Skeletal muscle tissue (tissue), 4 donors: Measurements from ENCODE around the gene DLG2. TPM values are rescaled to one million over a fixed set of nuclear protein-coding genes. Genes with fewer than 3 reads are reported as not detected.
"Not testable (repeated sequence)": the region's sequence is repeated elsewhere in the genome, so short reads cannot be mapped to it uniquely, and the experiment has no call there.

ENCODE experiments used
- H3K27ac ChIP-seq: one replicate; pipeline ENCODE4 v1.7.0; 2013; ENCODE audit warnings: mild to moderate bottlenecking, low read depth, low read length, inconsistent platforms
- H3K27me3 ChIP-seq, 3 donors: one replicate each; pipeline ENCODE4 v1.7.0; 2013; ENCODE audit warnings: low read length in 3 of 3; ENCODE audit not compliant: control insufficient read depth in 3 of 3, insufficient read depth in 3 of 3
- H3K36me3 ChIP-seq, 3 donors: one replicate each; pipeline ENCODE4 v1.7.0; 2013; ENCODE audit warnings: low read length in 3 of 3; ENCODE audit not compliant: control insufficient read depth in 3 of 3, insufficient read depth in 3 of 3
- H3K4me1 ChIP-seq, 3 donors: one replicate each; pipeline ENCODE4 v1.7.0; 2013; ENCODE audit warnings: low read length in 3 of 3, mild to moderate bottlenecking in 3 of 3; ENCODE audit not compliant: control insufficient read depth in 3 of 3, insufficient read depth in 3 of 3
- H3K4me3 ChIP-seq, 3 donors: one replicate each; pipeline ENCODE4 v1.7.0; 2013; ENCODE audit warnings: low read length in 3 of 3
- H3K9ac ChIP-seq, 3 donors: one replicate each; pipeline ENCODE4 v1.7.0; 2013; ENCODE audit warnings: low read length in 3 of 3, mild to moderate bottlenecking in 3 of 3, moderate library complexity in 2 of 3, low read depth in 1 of 3
- H3K9me3 ChIP-seq, 3 donors: one replicate each; pipeline ENCODE4 v1.7.0; 2013; ENCODE audit warnings: low read length in 3 of 3; ENCODE audit not compliant: control insufficient read depth in 3 of 3
- total RNA-seq: library from RNA; depleted of rRNA; stranded (reverse); fragments of >200 nt; gene quantifications from one replicate; pipeline ENCODE4 v1.2.3, GENCODE V29; 2014
- donor health status: Osteomylitis.

DLG2 gene
- total RNA-seq, 1 donor from 2014 or later: 18.3 TPM

- no peaks in the 10 kb centered on the region for H3K9me3 ChIP-seq
- H3K27me3 ChIP-seq: no peaks in the 10 kb centered on the region
- H3K4me3 ChIP-seq: no peak overlapping the region
- no peaks in the 10 kb centered on the region for H3K36me3 ChIP-seq
- H3K4me1 ChIP-seq: no peaks in the 10 kb centered on the region
- no peak overlapping the region for H3K27ac ChIP-seq
- H3K9ac ChIP-seq: no peak overlapping the region
Observed at GRCh38 chr11:83464160-83464944, 2162.8 kb downstream of the DLG2 start.

GRCh38 chr11:83459798-83460197 is 2167.3 kb downstream of the DLG2 start:
- Histone ChIP-seq H3K9me3 (no peaks in the 10 kb centered on the region), H3K27ac (no peak overlapping the region), H3K4me1 (no peaks in the 10 kb centered on the region), H3K9ac (no peak overlapping the region), H3K4me3 (no peak overlapping the region), H3K27me3 (no peaks in the 10 kb centered on the region), H3K36me3 (no peaks in the 10 kb centered on the region)

GRCh38 chr11:83456566-83456965 is 2170.6 kb downstream of the DLG2 start:
- H3K9me3 ChIP-seq: no peaks in the 10 kb centered on the region
- no peak overlapping the region for H3K9ac ChIP-seq
- no peak overlapping the region for H3K4me3 ChIP-seq
- no peaks in the 10 kb centered on the region for H3K4me1 ChIP-seq
- H3K27ac ChIP-seq: no peak overlapping the region
- no peaks in the 10 kb centered on the region for H3K36me3 ChIP-seq
- no peaks in the 10 kb centered on the region for H3K27me3 ChIP-seq

GRCh38 chr11:83456075-83456474 is 2171.1 kb downstream of the DLG2 start:
- H3K36me3 ChIP-seq: no peaks in the 10 kb centered on the region
- H3K9me3 ChIP-seq: no peaks in the 10 kb centered on the region
- H3K27me3 ChIP-seq: no peaks in the 10 kb centered on the region
- H3K9ac ChIP-seq: no peak overlapping the region
- H3K4me1 ChIP-seq: no peaks in the 10 kb centered on the region
- no peak overlapping the region for H3K27ac ChIP-seq
- no peak overlapping the region for H3K4me3 ChIP-seq

GRCh38 chr11:83455356-83455755 is 2171.8 kb downstream of the DLG2 start:
- no peaks in the 10 kb centered on the region for H3K9me3 ChIP-seq
- no peak overlapping the region for H3K27ac ChIP-seq
- H3K4me1 ChIP-seq: no peaks in the 10 kb centered on the region
- H3K9ac ChIP-seq: no peak overlapping the region
- H3K4me3 ChIP-seq: no peak overlapping the region
- no peaks in the 10 kb centered on the region for H3K27me3 ChIP-seq
- no peaks in the 10 kb centered on the region for H3K36me3 ChIP-seq

GRCh38 chr11:83454674-83455073 is 2172.5 kb downstream of the DLG2 start:
- H3K9ac ChIP-seq: no peak overlapping the region
- H3K36me3 ChIP-seq: no peaks in the 10 kb centered on the region
- no peak overlapping the region for H3K4me3 ChIP-seq
- no peaks in the 10 kb centered on the region for H3K4me1 ChIP-seq
- no peaks in the 10 kb centered on the region for H3K27me3 ChIP-seq
- no peak overlapping the region for H3K27ac ChIP-seq
- H3K9me3 ChIP-seq: no peaks in the 10 kb centered on the region

- Histone ChIP-seq H3K36me3 (no peaks in the 10 kb centered on the region), H3K27ac (no peak overlapping the region), H3K27me3 (no peaks in the 10 kb centered on the region), H3K4me1 (no peaks in the 10 kb centered on the region), H3K9me3 (no peaks in the 10 kb centered on the region), H3K4me3 (no peak overlapping the region), H3K9ac (no peak overlapping the region)
Observed at GRCh38 chr11:83449338-83449913, 2177.7 kb downstream of the DLG2 start.

GRCh38 chr11:83448686-83449085 is 2178.5 kb downstream of the DLG2 start:
- Histone ChIP-seq H3K36me3 (no peaks in the 10 kb centered on the region), H3K4me1 (no peaks in the 10 kb centered on the region), H3K27me3 (no peaks in the 10 kb centered on the region), H3K9ac (no peak overlapping the region), H3K9me3 (no peaks in the 10 kb centered on the region), H3K27ac (no peak overlapping the region), H3K4me3 (no peak overlapping the region)

GRCh38 chr11:83443880-83444279 is 2183.3 kb downstream of the DLG2 start:
- H3K9me3 ChIP-seq, H3K4me1 ChIP-seq, H3K9ac ChIP-seq: not testable (repeated sequence)

GRCh38 chr11:83441601-83442000 is 2185.5 kb downstream of the DLG2 start:
- no peaks in the 10 kb centered on the region for H3K9me3 ChIP-seq
- H3K27ac ChIP-seq: no peak overlapping the region
- H3K4me1 ChIP-seq: no peaks in the 10 kb centered on the region
- no peaks in the 10 kb centered on the region for H3K27me3 ChIP-seq
- H3K9ac ChIP-seq: no peak overlapping the region
- no peak overlapping the region for H3K4me3 ChIP-seq
- no peaks in the 10 kb centered on the region for H3K36me3 ChIP-seq

More at GRCh38 chr11:83443880-83444279, 2183.3 kb downstream of the DLG2 start:
- H3K27me3 ChIP-seq, H3K27ac ChIP-seq, H3K36me3 ChIP-seq, H3K4me3 ChIP-seq: not testable (repeated sequence)
